ENCODE results near the gene TENT4A. TPM values are rescaled to one million over a fixed set of nuclear protein-coding genes. Genes with fewer than 3 reads are reported as not detected.

TENT4A gene
- total RNA-seq, 4 donors from 2014 or later, result 20.9 to 70.3 (median 28.1) TPM

- Histone ChIP-seq H3K27me3 (no peaks in the 10 kb centered on the region), H3K4me1 (no peaks in the 10 kb centered on the region), H3K4me3 (no peak overlapping the region), H3K36me3 (peaks cover 0 to 31% (median 11%) of the 10 kb centered on the region in 4 donors), H3K9me3 (no peaks in the 10 kb centered on the region), H3K27ac (no peak overlapping the region)
- TF ChIP-seq POLR2A (IDR thresholded peaks at IDR 0.05) (no peak), CTCF (IDR thresholded peaks at IDR 0.05) (no peak), POLR2AphosphoS5 (IDR thresholded peaks at IDR 0.05) (no peak), EP300 (IDR thresholded peaks at IDR 0.05; ENCODE audit: low read depth) (no peak)
- intact Hi-C loops (cut with DNase I; ENCODE audit: low total_unique reads) (no loop called here), in situ Hi-C loops (cut with MboI; ENCODE audit: low pct_ligation_motif_present in 1 of 4, low pct_unique_long_range_greater_than_20kb in 1 of 4, low sequenced_read_pairs in 3 of 4) (loop anchor here in 1 of 4 donors (25.0 kb wide), 1 partner anchor 1271 kb away; no protein-coding TSS in a partner anchor)
- DNase-seq, result no peak
- WGBS, 2 donors (ENCODE audit: low coverage in 1 of 2), result 95 to 100% methylated on average over 1 to 6 of the region's 6 CpGs
Observed at GRCh38 chr5:6758236-6758635, 45.0 kb downstream of the TENT4A start.

GRCh38 chr5:6758706-6759105, 45.5 kb downstream of the TENT4A start:
- intact Hi-C loops (cut with DNase I; ENCODE audit: low total_unique reads), result no loop called here
- no peaks in the 10 kb centered on the region for H3K9me3 ChIP-seq
- DNase-seq, result no peak
- in situ Hi-C loops (cut with MboI; ENCODE audit: low pct_ligation_motif_present in 1 of 4, low pct_unique_long_range_greater_than_20kb in 1 of 4, low sequenced_read_pairs in 3 of 4), result loop anchor here in 1 of 4 donors (25.0 kb wide), 1 partner anchor 1271 kb away; no protein-coding TSS in a partner anchor
- H3K4me3 ChIP-seq, result no peak overlapping the region
- no peak for TF ChIP-seq EP300 (IDR thresholded peaks at IDR 0.05; ENCODE audit: low read depth)
- no peak for TF ChIP-seq POLR2AphosphoS5 (IDR thresholded peaks at IDR 0.05)
- no peak for TF ChIP-seq CTCF (IDR thresholded peaks at IDR 0.05)
- no peak for TF ChIP-seq POLR2A (IDR thresholded peaks at IDR 0.05)
- no peak overlapping the region for H3K27ac ChIP-seq
- H3K27me3 ChIP-seq, result no peaks in the 10 kb centered on the region
- no peaks in the 10 kb centered on the region for H3K4me1 ChIP-seq
- peaks cover 0 to 27% (median 9%) of the 10 kb centered on the region in 4 donors for H3K36me3 ChIP-seq
- WGBS, 2 donors (ENCODE audit: low coverage in 1 of 2), result 94 to 100% methylated on average over 5 to 20 of the region's 20 CpGs

GRCh38 chr5:6759401-6759800, 46.2 kb downstream of the TENT4A start:
- peaks cover 0 to 22% (median 8%) of the 10 kb centered on the region in 4 donors for H3K36me3 ChIP-seq
- no peaks in the 10 kb centered on the region for H3K9me3 ChIP-seq
- no peak overlapping the region for H3K4me3 ChIP-seq
- H3K4me1 ChIP-seq, result no peaks in the 10 kb centered on the region
- no peak for TF ChIP-seq EP300 (IDR thresholded peaks at IDR 0.05; ENCODE audit: low read depth)
- TF ChIP-seq POLR2AphosphoS5 (IDR thresholded peaks at IDR 0.05), result no peak
- no peak for TF ChIP-seq CTCF (IDR thresholded peaks at IDR 0.05)
- no peak for TF ChIP-seq POLR2A (IDR thresholded peaks at IDR 0.05)
- H3K27me3 ChIP-seq, result no peaks in the 10 kb centered on the region
- H3K27ac ChIP-seq, result no peak overlapping the region
- WGBS, 2 donors (ENCODE audit: low coverage in 1 of 2), result 75% methylated on average over 9 of the region's 9 CpGs; no CpG with 5 or more reads in 1 of the 2 donors
- no peak for DNase-seq
- in situ Hi-C loops (cut with MboI; ENCODE audit: low pct_ligation_motif_present in 1 of 4, low pct_unique_long_range_greater_than_20kb in 1 of 4, low sequenced_read_pairs in 3 of 4), result loop anchor here in 1 of 4 donors (25.0 kb wide), 1 partner anchor 1272 kb away; no protein-coding TSS in a partner anchor
- intact Hi-C loops (cut with DNase I; ENCODE audit: low total_unique reads), result no loop called here

GRCh38 chr5:6759983-6760382, 46.8 kb downstream of the TENT4A start:
- in situ Hi-C loops (cut with MboI; ENCODE audit: low pct_ligation_motif_present in 1 of 4, low pct_unique_long_range_greater_than_20kb in 1 of 4, low sequenced_read_pairs in 3 of 4) (loop anchor here in 2 of 4 donors (10.0 to 25.0 kb wide), 2 partner anchors 985 to 1273 kb away; no protein-coding TSS in a partner anchor), intact Hi-C loops (cut with DNase I; ENCODE audit: low total_unique reads) (no loop called here)
- 61% methylated on average over 5 of the region's 5 CpGs; no CpG with 5 or more reads in 1 of the 2 donors for WGBS, 2 donors (ENCODE audit: low coverage in 1 of 2)
- Histone ChIP-seq H3K27ac (no peak overlapping the region), H3K36me3 (peaks cover 0 to 17% (median 6%) of the 10 kb centered on the region in 4 donors), H3K4me3 (no peak overlapping the region), H3K27me3 (no peaks in the 10 kb centered on the region), H3K9me3 (no peaks in the 10 kb centered on the region), H3K4me1 (no peaks in the 10 kb centered on the region)
- no peak for DNase-seq
- TF ChIP-seq CTCF (IDR thresholded peaks at IDR 0.05) (no peak), EP300 (IDR thresholded peaks at IDR 0.05; ENCODE audit: low read depth) (no peak), POLR2AphosphoS5 (IDR thresholded peaks at IDR 0.05) (no peak), POLR2A (IDR thresholded peaks at IDR 0.05) (no peak)
